HG03439 (cell line): ENCODE data around the gene ZNF521.

Experiments used
- ATAC-seq: cut with Tn5 transposase; IDR thresholded peaks from one replicate; pipeline ENCODE4 v1.9.1; 2021; ENCODE audit warnings: mild to moderate bottlenecking, moderate library complexity; ENCODE audit not compliant: unreplicated experiment

Gene ZNF521

DNA sequence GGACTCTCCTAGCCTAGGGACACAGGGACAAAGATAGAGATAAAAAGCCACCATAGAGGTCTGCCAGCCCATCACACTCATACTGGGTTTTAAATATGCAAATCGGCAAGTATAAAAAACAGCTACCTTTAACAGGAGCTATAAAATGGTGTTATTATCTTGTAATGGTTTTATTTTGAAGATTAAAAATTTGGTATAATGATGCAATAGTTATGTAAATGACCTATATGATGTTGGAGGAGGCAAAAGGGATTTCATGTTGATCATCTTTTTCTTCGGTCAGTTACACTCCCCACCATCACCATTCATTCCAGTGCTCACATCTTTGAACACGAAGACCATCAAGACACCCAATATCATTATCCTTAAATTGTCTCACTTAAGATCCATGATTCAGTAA lies 11.2 kb downstream of the ZNF521 start:
- no peak for ATAC-seq

DNA sequence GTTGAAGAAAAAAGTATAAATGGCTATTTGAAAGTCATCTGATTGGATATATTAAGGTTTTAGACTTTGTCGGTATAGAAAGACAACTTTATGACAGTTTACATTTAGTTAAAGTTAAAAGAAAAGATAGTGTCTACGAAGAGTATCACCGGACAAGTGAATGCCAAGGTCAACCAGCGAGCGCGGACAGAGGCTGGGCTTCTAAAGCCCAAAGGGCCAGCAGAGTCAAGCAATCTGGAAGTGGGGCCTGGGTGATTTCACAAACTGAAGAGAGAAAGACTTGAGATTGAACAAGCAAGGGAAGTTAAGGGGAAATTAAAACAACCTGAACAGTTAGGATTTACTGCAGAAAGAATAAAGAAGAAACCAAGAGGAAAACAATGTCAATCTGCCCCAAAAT lies 16.3 kb downstream of the ZNF521 start:
- no peak for ATAC-seq

DNA sequence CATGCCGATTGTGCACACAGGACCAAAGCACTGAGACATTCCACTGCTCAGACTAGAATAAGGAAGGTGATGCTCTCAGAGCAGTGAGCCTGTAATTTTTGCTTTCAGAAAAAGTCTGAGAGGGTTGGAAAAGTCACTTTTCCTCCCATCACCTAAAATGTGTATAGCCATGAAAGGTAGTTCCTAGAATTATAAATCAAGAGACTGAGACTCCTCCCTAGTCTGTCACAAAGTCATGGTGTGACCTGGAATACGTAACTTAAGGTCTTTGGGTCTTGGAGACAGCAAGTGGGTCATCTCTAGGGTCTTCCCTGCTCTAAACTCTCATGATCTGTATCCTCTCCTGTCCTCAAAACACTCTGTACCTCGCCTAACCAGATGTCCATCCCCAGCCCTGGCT lies 16.9 kb downstream of the ZNF521 start:
- no peak for ATAC-seq

DNA sequence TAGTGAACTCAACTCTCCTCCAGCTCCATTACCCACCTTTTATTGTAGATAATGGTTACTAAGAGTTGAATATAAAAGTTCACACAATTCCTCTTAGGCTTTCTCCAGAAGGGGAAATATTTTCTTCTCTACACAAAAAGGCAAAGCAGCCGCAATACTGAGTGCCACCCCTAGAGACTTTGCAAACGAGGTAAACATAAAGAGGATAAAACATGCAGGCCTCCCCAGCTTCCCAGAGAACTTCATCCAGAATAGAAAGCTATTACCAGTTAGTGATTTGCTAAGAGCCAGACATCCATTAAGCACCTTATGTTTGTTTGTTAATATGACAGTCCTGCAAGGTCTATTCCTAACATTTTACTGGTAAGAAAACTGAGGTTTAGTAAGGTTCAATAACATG lies 17.4 kb downstream of the ZNF521 start:
- ATAC-seq = no peak

DNA sequence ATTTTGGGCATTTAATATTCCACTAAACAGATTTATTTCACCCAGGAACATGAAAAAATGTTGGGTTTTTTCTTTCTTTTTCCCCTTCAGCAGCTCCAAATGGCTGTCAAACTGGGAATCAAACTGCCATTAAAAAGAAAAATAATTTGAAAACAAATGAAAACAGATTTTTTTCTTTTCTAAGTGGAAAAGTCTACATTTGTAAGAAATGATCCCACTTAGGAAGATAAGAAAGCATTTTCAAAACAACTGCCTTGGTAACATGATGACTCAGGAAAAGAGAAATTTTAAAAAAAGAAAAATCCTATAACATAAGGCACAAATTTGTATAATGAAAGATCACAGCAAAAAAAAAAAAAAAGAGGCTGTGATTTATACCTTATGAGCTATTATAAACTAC lies 20.0 kb downstream of the ZNF521 start:
- ATAC-seq = no peak

DNA sequence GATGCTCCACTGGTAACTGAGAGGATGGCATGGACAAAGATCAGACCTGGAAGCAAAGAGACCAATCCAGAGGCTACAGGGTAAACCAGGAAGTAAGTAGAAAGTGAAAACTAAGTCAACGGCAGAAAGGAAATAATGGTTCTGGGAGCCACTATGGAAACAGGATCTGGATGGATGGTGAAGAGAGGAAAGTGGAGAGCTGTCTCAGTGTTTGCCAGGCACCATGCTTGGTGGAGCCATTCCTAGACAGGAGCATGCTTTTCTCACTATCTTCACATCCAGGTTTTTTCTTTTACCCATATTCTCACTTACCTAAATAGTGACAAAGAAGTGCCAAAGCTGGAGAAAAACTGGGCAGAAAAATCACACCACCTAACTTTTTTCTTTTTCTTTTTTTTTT lies 22.2 kb downstream of the ZNF521 start:
- no peak for ATAC-seq

DNA sequence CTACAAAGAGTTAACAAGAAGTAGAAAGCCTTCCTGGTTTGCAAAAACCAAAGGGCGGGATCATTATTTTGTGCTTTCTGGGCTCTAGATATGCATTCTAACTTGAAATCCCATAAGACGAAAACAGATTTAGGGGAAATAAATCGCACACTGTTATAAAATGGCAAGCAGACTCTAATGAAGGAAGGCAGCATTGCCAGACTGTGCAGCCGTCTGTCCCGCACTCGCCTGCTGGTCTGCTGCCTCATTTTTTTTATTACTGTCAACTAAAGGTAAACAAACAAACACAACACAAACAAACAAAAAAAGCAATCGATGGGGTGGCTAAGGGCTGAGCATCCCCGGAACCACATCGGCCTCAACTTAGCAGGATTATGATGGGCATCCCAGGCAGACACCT lies 24.4 kb downstream of the ZNF521 start:
- no peak for ATAC-seq

DNA sequence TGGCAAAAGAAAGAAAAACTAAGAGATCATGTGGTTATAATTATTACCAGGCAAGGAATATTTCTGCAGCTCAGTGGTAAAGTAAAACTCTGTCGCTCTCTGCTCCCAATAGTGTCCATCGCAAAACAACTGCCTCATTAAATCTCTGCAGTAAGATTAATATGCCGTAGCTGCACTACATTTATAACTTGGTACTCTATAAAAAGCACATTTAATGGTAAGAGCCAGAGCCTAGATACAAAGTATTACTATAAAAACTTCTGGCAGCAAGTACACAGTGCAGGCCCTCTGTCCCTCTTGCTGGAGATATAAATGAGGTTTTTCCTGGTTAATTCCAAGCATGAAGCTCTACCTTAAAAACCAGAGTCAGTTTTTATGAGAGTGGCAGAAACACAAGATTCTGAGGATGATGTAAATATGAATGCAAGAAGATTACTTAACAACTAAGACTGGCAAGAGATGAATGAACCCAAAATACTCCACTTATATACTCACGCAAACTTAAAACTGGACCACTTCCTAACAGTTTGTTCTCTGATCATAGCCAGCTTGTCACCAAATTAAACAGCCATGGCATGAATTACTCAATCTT lies 25.5 kb downstream of the ZNF521 start:
- ATAC-seq = no peak

DNA sequence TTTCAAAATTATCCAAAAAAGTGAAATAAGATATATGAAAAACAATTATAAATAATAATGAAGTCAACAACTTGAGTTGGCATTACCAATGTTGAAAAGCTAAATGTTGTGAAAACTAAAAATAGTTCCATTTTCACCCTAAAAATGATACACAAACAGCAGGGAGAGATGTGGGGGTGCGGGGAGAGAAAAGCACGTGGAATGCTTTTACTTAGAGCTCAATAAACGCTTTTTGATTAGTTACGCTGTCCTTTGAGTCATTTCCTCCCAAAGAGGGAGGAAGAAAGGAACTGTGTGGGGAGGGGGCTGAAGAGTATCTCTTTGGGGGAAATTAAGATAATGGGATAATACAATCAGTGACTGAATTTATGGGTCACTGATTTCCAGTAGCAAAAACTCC lies 29.2 kb downstream of the ZNF521 start:
- ATAC-seq = no peak

DNA sequence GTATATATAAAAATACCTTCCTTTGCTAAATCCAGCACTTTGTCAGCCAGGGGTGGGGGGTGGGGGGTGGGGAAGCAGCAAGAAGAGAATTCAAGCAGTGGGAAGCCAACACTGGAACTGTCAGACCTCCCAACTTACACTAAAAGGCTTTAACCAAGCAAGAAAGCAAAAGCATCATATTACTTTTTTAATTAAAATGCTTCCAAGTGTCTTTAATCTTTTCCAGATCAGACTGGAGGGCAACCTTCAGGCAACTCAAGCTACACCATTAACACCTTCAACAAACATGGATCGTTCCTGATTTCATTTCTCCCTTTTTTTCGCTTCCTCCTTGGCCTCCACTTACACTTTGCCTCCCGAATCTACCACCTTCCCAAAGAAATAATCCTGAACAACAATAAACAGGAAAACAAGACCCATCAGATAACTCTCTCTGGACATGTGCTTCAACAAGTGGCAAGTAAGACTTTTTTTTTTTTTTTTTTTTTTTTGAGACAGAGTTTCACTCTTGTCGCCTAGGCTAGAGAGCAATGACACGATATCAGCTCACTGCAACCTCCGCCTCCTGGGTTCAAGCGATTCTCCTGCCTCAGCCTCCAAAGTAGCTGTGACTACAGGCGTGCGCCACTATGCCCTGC lies 35.5 kb downstream of the ZNF521 start:
- no peak for ATAC-seq

DNA sequence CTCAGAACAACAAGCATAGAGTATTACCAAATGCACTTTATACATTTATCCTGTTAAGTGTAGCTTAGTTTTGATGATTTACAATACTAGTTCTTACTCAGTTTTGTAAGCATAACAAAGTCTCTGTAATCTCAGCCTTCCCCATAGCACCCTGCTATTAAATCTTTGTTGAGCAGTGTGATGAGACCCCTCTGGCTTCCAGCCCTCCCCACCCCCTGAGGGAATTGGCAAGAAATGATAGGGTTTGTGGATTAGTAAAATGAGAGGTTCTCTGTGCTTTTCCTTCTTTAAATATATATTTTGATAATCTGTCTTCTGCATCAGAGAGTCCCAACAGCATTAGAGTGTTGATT lies 37.2 kb downstream of the ZNF521 start:
- no peak for ATAC-seq

DNA sequence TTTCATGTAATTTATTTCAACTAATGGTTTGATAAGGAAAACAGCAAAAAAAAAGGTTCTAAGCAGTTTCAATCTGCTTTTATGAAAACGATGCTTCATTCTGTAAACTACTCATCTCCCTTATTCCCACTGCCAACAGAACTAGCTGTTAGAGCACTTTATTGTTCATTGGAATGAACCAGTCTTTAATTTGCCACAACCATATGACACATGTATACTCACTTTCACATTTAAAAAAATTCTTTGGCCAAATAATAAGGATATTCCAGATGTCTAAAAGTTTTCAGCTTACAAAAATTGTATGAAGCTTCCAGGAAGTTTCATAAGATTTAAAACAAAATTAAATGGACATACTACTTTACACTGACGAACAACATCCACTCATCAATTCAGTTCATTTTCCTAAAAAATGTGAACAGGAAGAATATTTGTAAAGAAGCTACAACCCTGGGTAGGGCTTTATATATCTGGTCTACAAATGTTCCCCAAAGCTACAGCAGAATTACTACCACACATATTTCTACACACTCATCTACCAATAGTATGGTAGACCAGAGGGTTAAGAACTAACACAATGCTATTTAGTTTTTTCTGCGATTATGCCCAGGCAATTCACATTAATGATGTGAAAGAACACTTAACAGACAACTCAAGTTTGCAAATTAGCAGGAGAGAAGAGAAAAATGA lies 37.7 kb downstream of the ZNF521 start:
- ATAC-seq = no peak

DNA sequence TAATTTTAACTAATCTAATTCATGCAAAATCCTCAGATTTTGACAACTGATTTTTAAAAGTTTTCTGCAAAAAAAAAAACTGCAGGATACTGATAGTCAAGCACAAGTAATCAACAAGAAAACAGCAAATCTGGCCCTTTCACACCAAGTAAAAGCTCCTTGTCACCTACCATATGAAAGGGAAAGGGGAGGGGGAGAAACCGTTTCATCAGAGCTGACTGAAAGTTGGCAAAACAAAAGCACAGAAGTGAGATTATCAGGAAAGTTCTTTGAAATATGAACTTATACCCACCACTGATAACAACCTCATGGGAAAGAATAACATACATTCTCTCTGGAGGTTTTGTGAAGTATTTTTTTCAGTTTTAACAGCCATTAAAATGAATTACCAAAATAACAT lies 38.7 kb downstream of the ZNF521 start:
- ATAC-seq = no peak

DNA sequence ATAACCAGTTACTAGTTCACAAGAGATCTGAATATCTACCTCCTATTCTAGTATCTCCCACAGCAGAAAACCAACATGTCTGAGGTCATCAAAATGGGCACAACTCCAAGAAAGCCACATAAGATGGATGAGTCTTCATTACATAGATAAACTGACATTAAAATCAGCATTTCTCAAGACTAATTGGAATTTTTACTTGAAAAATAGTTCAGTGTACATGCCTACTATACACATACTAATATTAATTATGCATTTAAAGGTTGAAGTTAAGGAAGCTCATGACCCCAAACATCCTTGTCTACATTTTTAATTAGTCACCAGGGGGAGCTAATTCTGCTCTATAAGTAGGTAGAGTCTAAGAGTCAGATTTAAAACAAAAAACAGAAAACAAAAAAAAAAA lies 41.9 kb downstream of the ZNF521 start:
- ATAC-seq = no peak

DNA sequence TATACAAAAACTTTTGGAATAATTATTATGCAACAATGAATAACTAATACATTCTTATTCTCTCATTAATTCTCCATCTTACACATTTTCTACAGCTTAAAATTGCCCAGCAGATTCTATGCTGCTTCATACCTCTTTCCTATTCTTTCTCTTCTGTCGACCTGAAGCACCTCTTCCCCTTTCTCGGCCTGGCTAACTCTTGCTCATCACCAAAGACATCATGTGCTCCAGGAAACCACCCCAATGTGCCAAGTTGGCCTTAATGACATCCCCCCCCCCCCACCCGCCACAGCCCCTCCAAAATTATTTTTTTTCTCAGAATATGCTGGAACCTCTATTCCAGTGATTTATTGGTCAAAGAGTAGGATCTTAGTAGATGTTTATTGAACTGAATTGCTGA lies 43.6 kb downstream of the ZNF521 start:
- ATAC-seq = no peak

DNA sequence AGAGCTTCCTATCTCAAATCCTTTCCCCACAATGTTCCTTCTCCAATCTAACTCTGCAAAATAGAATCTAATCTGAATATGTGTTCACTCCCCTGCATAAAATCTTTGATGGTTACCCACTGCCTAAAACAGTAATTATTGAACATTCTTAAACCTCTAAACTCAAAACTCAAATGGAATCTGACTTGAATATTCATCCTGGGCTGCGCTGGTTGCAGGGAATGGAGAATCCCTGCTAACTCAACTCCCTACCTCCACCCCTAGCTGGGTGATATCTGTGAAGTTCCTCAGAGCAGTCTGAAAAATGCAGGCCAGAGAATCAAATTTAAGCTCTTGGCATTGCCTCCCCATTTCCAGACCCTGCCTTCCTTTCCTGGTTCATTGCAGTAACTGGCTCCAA lies 44.8 kb downstream of the ZNF521 start:
- ATAC-seq = no peak

DNA sequence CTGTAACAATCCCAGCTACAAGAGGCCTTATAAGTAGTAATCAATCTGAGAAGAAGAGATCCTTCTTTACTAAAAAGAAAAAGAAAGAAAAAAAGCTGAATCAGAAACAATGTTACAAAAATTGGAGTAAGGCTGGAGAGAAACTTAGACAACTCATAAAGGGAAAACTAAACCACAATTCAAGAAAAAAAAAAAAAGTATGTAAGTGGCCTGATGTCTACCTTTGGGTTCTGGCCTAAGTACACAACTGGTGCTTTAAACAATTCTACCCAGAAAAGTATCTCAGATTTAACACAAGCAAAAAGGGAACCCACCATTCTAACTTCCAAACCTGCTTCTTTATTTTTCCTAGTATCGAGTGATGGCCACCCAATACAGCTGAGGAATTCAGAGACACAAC lies 45.3 kb downstream of the ZNF521 start:
- no peak for ATAC-seq

DNA sequence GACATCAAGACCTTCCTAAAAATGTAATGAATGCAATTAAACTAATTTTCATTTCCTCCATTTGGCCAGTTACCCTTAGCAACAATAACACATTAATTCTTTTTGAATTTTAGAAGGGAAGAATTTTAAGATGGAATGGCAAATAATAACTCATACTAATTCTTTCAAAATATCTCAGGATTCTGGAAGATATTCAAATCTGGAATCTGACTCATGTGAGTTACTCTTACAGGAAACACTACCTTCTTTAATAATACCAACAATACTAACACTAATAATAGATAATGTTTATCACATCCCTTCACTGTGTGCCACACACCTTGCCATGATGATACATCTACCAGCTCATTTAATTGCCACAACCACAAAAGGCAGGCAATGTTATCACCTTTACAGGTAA lies 46.4 kb downstream of the ZNF521 start:
- no peak for ATAC-seq

DNA sequence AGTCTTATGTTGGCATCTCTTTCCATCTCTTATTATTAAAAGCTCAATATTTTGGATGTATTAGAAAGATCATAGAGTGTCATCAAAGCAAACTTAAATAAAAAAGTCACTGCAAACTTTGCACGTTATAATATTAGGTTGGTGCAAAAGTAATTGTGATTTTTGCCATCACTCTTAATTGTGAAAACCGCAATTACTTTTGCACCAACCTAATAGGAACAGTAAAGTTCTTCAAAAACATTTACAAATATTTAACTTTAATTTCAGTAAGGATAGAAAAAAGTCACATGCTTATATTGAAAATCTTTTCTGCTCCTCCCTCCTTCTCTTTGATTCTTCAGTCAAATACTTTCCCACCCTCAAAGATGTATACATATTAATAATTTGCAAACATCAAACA lies 51.5 kb downstream of the ZNF521 start:
- no peak for ATAC-seq

DNA sequence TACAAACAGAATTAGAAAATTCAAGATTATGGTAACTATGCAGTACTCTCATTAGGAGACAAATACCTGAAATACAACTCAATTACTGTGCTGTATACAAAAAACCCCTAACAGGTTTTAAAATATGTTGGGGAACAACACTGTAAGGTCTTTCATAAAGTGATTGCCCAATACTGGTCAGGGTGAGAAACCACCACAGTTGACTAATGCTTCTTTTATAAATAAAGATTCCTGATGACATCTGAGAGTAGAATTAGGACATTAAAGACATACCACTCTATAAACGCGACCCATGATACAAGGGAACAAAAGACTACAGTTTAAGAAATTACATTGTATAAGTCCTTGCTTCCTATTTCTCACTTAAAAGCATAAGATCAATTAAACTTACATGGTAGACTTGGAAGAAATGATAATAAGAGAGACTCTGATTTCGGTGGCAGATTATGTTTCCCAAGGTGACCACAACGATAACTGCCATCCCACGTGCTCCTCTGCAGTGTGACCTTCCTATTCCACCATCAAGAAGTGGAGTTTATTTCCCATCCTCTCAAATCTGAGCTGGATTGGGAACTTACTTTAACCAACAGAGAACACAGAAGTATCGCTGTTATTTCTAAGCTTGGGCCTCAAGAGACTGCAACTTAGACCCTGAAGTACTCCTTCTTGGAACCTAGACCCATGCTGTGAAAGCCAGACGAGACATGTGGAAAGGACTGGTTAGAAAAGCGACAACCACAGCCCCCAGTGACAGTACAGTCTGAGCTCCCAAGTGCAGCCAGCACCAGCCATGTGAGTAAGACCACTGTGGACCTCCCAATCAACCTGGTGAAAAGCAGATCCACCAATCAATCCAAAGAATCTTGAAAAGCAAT lies 52.3 kb downstream of the ZNF521 start:
- ATAC-seq = no peak

DNA sequence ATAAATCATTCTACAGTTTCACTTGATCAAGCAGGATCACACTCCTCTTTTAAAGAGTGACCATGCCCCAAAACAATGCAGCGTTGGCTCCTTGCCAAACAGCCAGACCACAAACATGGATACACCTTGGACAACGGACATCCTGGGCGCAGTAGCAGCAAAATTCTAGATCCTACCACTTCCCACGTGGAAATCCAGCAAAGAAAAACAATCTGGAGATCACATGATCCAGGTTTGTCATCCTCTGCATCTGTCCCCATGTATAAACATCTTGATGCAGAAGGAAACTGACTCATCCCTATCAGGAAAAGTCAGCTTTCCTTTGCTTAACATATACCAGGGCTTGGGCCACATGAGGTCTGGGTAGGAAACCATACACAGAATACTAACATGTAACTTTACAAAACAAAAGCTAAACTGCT lies 53.1 kb downstream of the ZNF521 start:
- no peak for ATAC-seq

DNA sequence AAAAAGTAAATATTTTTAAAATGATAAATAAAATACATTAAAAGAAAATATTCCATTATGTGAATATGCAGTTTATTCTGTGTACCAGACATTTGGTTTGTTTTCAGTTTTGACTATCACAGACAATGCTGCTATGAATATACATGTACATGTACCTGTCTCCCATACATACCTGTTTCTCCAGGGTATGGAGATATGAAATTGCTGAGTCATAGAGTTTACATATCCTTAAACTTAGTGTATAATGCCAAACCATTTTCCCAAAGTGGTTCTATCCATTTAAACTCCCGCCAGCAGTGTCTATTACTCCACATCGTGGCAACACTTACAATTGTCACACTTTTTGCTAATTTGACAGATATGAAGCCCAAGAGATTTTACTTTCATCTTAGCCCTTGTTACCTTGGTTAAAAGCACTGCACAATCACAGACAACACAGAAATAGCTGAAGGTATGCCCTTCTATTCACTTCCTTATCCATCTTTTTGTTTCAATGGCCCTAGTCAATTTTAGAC lies 56.3 kb downstream of the ZNF521 start:
- ATAC-seq = no peak
